HEK293 (cell line): ENCODE results near the gene PLCL1.

Source experiments
- KLF10 ChIP-seq: fragments of 450-650 bp; IDR thresholded peaks from 2 replicates; pipeline ENCODE4 v1.5.1; 2018; ENCODE audit warnings: missing biosample characterization, mild to moderate bottlenecking, missing genetic modification characterization
- TCF7L2 ChIP-seq: IDR thresholded peaks from 2 replicates; pipeline ENCODE4 v1.6.1; 2011; ENCODE audit warnings: low read depth, mild to moderate bottlenecking, inconsistent platforms, low read length, moderate library complexity, borderline replicate concordance
- ZBTB10 ChIP-seq: fragments of 450-650 bp; formaldehyde crosslinking; IDR thresholded peaks from 2 replicates; pipeline ENCODE4 v1.5.1; 2016; ENCODE audit warnings: missing biosample characterization, missing genetic modification characterization
- ZBTB7A ChIP-seq: fragments of 450-650 bp; formaldehyde crosslinking; IDR thresholded peaks from 2 replicates; pipeline ENCODE4 v1.5.1; 2016; ENCODE audit warnings: low read depth, missing biosample characterization, missing genetic modification characterization
- ZFP37 ChIP-seq: fragments of 450-650 bp; formaldehyde crosslinking; IDR thresholded peaks from 2 replicates; pipeline ENCODE4 v1.5.1; 2016; ENCODE audit warnings: missing biosample characterization, missing genetic modification characterization
- ZNF133 ChIP-seq: fragments of 450-650 bp; formaldehyde crosslinking; IDR thresholded peaks from 2 replicates; pipeline ENCODE4 v1.5.1; 2016; ENCODE audit warnings: missing biosample characterization, missing genetic modification characterization
- ZNF2 ChIP-seq: fragments of 450-650 bp; formaldehyde crosslinking; IDR thresholded peaks from 2 replicates; pipeline ENCODE4 v1.5.1; 2016; ENCODE audit warnings: missing biosample characterization, missing genetic modification characterization
- ZNF677 ChIP-seq: fragments of 450-650 bp; IDR thresholded peaks from 2 replicates; pipeline ENCODE4 v1.5.0; 2018; ENCODE audit warnings: missing biosample characterization, mild to moderate bottlenecking, missing genetic modification characterization, moderate library complexity
- TF ChIP-seq, protein P1 (sequence below): fragments of 450-650 bp; formaldehyde crosslinking; IDR thresholded peaks from 2 replicates; pipeline ENCODE4 v1.5.1; 2016; ENCODE audit warnings: missing biosample characterization, missing genetic modification characterization

DNA sequence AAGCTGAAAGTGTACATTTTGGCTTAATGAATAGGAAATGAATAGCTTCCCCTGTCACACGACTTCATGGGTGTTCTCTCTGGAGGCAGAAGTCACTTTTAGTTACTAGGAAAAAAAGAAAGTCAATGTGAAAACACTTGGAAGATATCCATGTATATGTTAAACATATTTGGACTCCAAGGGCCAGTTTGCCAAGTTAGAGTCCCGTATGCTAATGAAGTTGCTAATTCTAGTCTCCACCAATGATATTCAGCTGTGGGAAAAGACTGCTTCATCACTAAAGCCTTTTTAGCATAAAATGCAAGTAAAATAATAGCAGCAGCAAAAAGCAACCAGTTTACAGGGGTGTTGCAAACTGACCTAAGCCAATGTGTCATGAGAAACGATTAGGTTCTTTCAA lies 108.7 kb downstream of the PLCL1 start:
- TF ChIP-seq ZBTB7A = no peak
- no peak for TF ChIP-seq KLF10 (tag by site-specific recombination)
- TF ChIP-seq, protein P1, sequence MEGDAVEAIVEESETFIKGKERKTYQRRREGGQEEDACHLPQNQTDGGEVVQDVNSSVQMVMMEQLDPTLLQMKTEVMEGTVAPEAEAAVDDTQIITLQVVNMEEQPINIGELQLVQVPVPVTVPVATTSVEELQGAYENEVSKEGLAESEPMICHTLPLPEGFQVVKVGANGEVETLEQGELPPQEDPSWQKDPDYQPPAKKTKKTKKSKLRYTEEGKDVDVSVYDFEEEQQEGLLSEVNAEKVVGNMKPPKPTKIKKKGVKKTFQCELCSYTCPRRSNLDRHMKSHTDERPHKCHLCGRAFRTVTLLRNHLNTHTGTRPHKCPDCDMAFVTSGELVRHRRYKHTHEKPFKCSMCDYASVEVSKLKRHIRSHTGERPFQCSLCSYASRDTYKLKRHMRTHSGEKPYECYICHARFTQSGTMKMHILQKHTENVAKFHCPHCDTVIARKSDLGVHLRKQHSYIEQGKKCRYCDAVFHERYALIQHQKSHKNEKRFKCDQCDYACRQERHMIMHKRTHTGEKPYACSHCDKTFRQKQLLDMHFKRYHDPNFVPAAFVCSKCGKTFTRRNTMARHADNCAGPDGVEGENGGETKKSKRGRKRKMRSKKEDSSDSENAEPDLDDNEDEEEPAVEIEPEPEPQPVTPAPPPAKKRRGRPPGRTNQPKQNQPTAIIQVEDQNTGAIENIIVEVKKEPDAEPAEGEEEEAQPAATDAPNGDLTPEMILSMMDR (tag by site-specific recombination) = no peak
- TF ChIP-seq TCF7L2 = no peak
- TF ChIP-seq ZBTB10 = no peak
- no peak for TF ChIP-seq ZFP37 (tag by site-specific recombination)
- TF ChIP-seq ZNF133 (tag by site-specific recombination) = no peak
- TF ChIP-seq ZNF677 (tag by site-specific recombination) = no peak
- no peak for TF ChIP-seq ZNF2 (tag by site-specific recombination)
